Keratinocyte (primary cell): Measurements from ENCODE around the gene PPIL4. TPM values are rescaled to one million over a fixed set of nuclear protein-coding genes. Genes with fewer than 3 reads are reported as not detected.

Experiments used
- DNase-seq: peaks from one replicate; pipeline ENCODE4 v3.0.0-alpha.2; 2011; ENCODE audit warnings: low read depth, missing footprints, low spot score
- FAIRE-seq: peaks from 2 replicates; lab custom pipeline; 2011; peaks lifted over from hg19 to GRCh38; lab: Jason Lieb, UNC
- H2AFZ ChIP-seq: 2 replicates; pipeline ENCODE4 v1.6.0; 2012; ENCODE audit warnings: low read length, control low read depth, inconsistent platforms; ENCODE audit not compliant: control insufficient read depth
- H3K27ac ChIP-seq: 2 replicates; pipeline ENCODE4 v1.5.1; 2011; ENCODE audit warnings: low read length; ENCODE audit not compliant: control insufficient read depth, insufficient read depth
- H3K27me3 ChIP-seq: 3 replicates; pipeline ENCODE4 v1.6.0; 2011; ENCODE audit warnings: low read length; ENCODE audit not compliant: control insufficient read depth, insufficient read depth; ENCODE audit errors: extremely low read depth
- H3K36me3 ChIP-seq, 2 experiments: 2 replicates in 1 of 2; 3 replicates in 1 of 2; pipeline ENCODE4 v1.5.1; 2011; ENCODE audit warnings: low read length in 2 of 2, mild to moderate bottlenecking in 1 of 2; ENCODE audit not compliant: control insufficient read depth in 2 of 2, insufficient read depth in 2 of 2; ENCODE audit errors: extremely low read depth in 1 of 2
- H3K4me1 ChIP-seq: 3 replicates; pipeline ENCODE4 v1.5.1; 2011; ENCODE audit warnings: low read length; ENCODE audit not compliant: control insufficient read depth, insufficient read depth; ENCODE audit errors: extremely low read depth
- H3K4me2 ChIP-seq: 3 replicates; pipeline ENCODE4 v1.6.0; 2011; ENCODE audit warnings: low read depth, low read length; ENCODE audit not compliant: control insufficient read depth, insufficient read depth; ENCODE audit errors: extremely low read depth
- H3K4me3 ChIP-seq, 3 experiments: fragments of 200-600 bp in 1 of 3; sonication (generic) in 1 of 3; 2 replicates in 2 of 3; 3 replicates in 1 of 3; pipeline ENCODE4 v1.5.1; 2011 to 2016; ENCODE audit warnings: low read length in 3 of 3, mild to moderate bottlenecking in 3 of 3, control low read depth in 2 of 3, inconsistent platforms in 1 of 3, low read depth in 1 of 3, mixed read lengths in 1 of 3, mixed run types in 1 of 3, moderate library complexity in 1 of 3; ENCODE audit not compliant: control insufficient read depth in 2 of 3, insufficient read depth in 2 of 3; ENCODE audit errors: extremely low read depth in 1 of 3
- H3K79me2 ChIP-seq: 2 replicates; pipeline ENCODE4 v1.6.0; 2012; ENCODE audit warnings: low read length; ENCODE audit not compliant: control insufficient read depth, insufficient read depth
- H3K9ac ChIP-seq: 3 replicates; pipeline ENCODE4 v1.6.0; 2011; ENCODE audit warnings: low read length; ENCODE audit not compliant: control insufficient read depth, insufficient read depth; ENCODE audit errors: extremely low read depth
- H3K9me1 ChIP-seq: 3 replicates; pipeline ENCODE4 v1.6.0; 2011; ENCODE audit warnings: low read length; ENCODE audit not compliant: control insufficient read depth, insufficient read depth; ENCODE audit errors: extremely low read depth
- H3K9me3 ChIP-seq: 2 replicates; pipeline ENCODE4 v1.5.1; 2012; ENCODE audit warnings: low read depth, low read length; ENCODE audit not compliant: control insufficient read depth
- H4K20me1 ChIP-seq: 3 replicates; pipeline ENCODE4 v1.6.0; 2011; ENCODE audit warnings: low read length; ENCODE audit not compliant: control insufficient read depth, insufficient read depth; ENCODE audit errors: extremely low read depth
- CTCF ChIP-seq, 3 experiments: IDR thresholded peaks in 1 of 3; conservative IDR thresholded peaks in 1 of 3; optimal IDR thresholded peaks in 1 of 3; 2 replicates in 2 of 3; 3 replicates in 1 of 3; pipeline versions ENCODE3 to v1.5.1; 2011; ENCODE audit warnings: low read length in 3 of 3, mild to moderate bottlenecking in 3 of 3, moderate library complexity in 2 of 3, control low read depth in 1 of 3, inconsistent platforms in 1 of 3; ENCODE audit not compliant: insufficient read depth in 2 of 3; ENCODE audit errors: extremely low read depth in 1 of 3
- EZH2 ChIP-seq: IDR thresholded peaks from one replicate; pipeline ENCODE4 v1.6.1; 2012; ENCODE audit warnings: inconsistent platforms, mild to moderate bottlenecking, low read length, moderate library complexity
- dilution Hi-C: fragments of 300-500 bp; cut with MboI; formaldehyde crosslinking; loops from one replicate; pipeline ENCODE4 v1.7.0; 2020; ENCODE audit warnings: low sequenced_read_pairs; ENCODE audit not compliant: extremely low pct_ligation_motif_present
- polyA plus RNA-seq, 5 experiments: library from polyadenylated mRNA; depleted of rRNA in 3 of 5; stranded (reverse) in 3 of 5; stranded (forward) in 1 of 5; unstranded in 1 of 5; fragments of >200 nt; gene quantifications; 1 replicate in 1 of 5; 2 replicates in 3 of 5; 3 replicates in 1 of 5; pipeline versions ENCODE4 v1.2.1 to v1.2.3, GENCODE V29; 2011 to 2012; ENCODE audit warnings: missing spikeins in 2 of 5, low read depth in 1 of 5, low replicate concordance in 1 of 5
- small RNA-seq, 3 experiments: library from RNA; depleted of rRNA; stranded (forward); fragments of <200 nt; gene quantifications; one replicate each; pipeline ENCODE3, GENCODE V24; 2012; ENCODE audit warnings: low read depth in 3 of 3, low replicate concordance in 1 of 3; ENCODE audit not compliant: insufficient read length in 3 of 3

PPIL4 gene
- polyA plus RNA-seq, 1 donor (not counting 4 experiments of a cell fraction or from before 2014, with no cell fraction given) = 14.0 TPM

- dilution Hi-C loops = no loop called here
- Histone ChIP-seq H3K79me2 (no peaks in the 10 kb centered on the region), H3K27me3 (no peaks in the 10 kb centered on the region), H3K9ac (no peak overlapping the region), H3K4me1 (peaks cover 11% of the 10 kb centered on the region), H4K20me1 (no peaks in the 10 kb centered on the region), H2AFZ (no peak overlapping the region), H3K4me2 (no peak overlapping the region), H3K4me3 (no peak overlapping the region), H3K36me3 (no peaks in the 10 kb centered on the region), H3K9me1 (no peaks in the 10 kb centered on the region), H3K9me3 (no peaks in the 10 kb centered on the region), H3K27ac (no peak overlapping the region)
- no peak for TF ChIP-seq EZH2
- TF ChIP-seq CTCF (optimal IDR thresholded peaks at IDR 0.05 in 1 of 3, IDR thresholded peaks at IDR 0.05 in 1 of 3, conservative IDR thresholded peaks at IDR 0.05 in 1 of 3; ENCODE audit: extremely low read depth in 1 of 3, insufficient read depth in 2 of 3, low read length in 3 of 3) = no peak
- FAIRE-seq (no peak), DNase-seq (no peak)
Observed at GRCh38 chr6:149456311-149457021, 89.4 kb downstream of the PPIL4 start.

GRCh38 chr6:149455031-149455732 is 90.7 kb downstream of the PPIL4 start:
- DNase-seq (no peak), FAIRE-seq (no peak)
- Histone ChIP-seq H3K4me3 (no peak overlapping the region), H3K9me1 (no peaks in the 10 kb centered on the region), H3K4me2 (no peak overlapping the region), H3K36me3 (no peaks in the 10 kb centered on the region), H3K27me3 (peaks cover 5% of the 10 kb centered on the region), H4K20me1 (no peaks in the 10 kb centered on the region), H3K9ac (no peak overlapping the region), H2AFZ (no peak overlapping the region), H3K79me2 (no peaks in the 10 kb centered on the region), H3K9me3 (no peaks in the 10 kb centered on the region), H3K27ac (no peak overlapping the region), H3K4me1 (peaks cover 13% of the 10 kb centered on the region)
- dilution Hi-C loops = no loop called here
- TF ChIP-seq EZH2 = no peak
- no peak for TF ChIP-seq CTCF (optimal IDR thresholded peaks at IDR 0.05 in 1 of 3, IDR thresholded peaks at IDR 0.05 in 1 of 3, conservative IDR thresholded peaks at IDR 0.05 in 1 of 3; ENCODE audit: extremely low read depth in 1 of 3, insufficient read depth in 2 of 3, low read length in 3 of 3)

Small RNA genes lying within 50 kb of the gene (small RNA-seq; reads per million reads assigned to genes)
- 0 reads per million in 3 experiments for gene RF00410
- gene RNU7-3P = 0 to 0.33 (median 0.25) reads per million in 3 experiments

Other genes starting within 250 kb of the PPIL4 start
- 39.9 to 47.5 TPM (median 39.9 TPM) in 3 replicates for gene TAB2, start 228.3 kb downstream of the PPIL4 start, polyA plus RNA-seq
- 0.09 TPM in 2 of 3 replicates, not detected in the other for gene SUMO4, start 145.8 kb downstream of the PPIL4 start, polyA plus RNA-seq
- gene ZC3H12D, start 61.0 kb downstream of the PPIL4 start, polyA plus RNA-seq = 0.03 to 0.04 TPM in 2 of 3 replicates, not detected in the other
- 16.4 to 29.7 TPM (median 28.9 TPM) in 3 replicates for gene GINM1, start 20.3 kb upstream of the PPIL4 start, polyA plus RNA-seq
- gene KATNA1, start 102.7 kb upstream of the PPIL4 start, polyA plus RNA-seq = 23.0 to 36.8 TPM (median 24.1 TPM) in 3 replicates
- 6.5 to 16.2 TPM (median 11.3 TPM) in 3 replicates for gene LATS1, start 172.1 kb upstream of the PPIL4 start, polyA plus RNA-seq
- 24.0 to 33.8 TPM (median 30.2 TPM) in 3 replicates for gene NUP43, start 200.5 kb upstream of the PPIL4 start, polyA plus RNA-seq
- 126 to 178 TPM (median 167 TPM) in 3 replicates for gene PCMT1, start 203.7 kb upstream of the PPIL4 start, polyA plus RNA-seq